GM19240 (cell line): ENCODE data around the gene UGT2A3.

ENCODE experiments used
- DNase-seq: peaks from one replicate; pipeline ENCODE4 v3.0.0; 2011; ENCODE audit warnings: low spot score; ENCODE audit not compliant: insufficient read length

UGT2A3 gene

DNA sequence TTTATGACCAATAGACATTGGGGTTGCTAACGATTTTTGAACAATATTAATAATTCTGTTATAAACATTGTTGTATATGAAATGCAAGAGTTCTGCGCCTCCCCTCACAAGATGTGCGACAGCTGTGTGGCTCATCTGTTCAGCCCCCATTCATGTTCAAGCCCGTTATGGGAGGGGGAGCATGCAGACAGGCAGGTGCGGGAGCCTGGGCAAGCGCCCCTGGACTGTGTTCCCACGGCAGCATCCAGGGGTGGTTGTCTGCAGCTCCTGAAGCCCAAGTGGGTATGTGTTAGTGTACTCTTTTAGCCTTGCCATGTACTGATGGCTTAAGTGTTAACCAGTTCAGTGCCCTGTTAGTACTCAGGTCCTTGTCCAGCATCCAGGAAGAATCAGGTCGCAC lies 34.6 kb downstream of the UGT2A3 start:
- no peak for DNase-seq

DNA sequence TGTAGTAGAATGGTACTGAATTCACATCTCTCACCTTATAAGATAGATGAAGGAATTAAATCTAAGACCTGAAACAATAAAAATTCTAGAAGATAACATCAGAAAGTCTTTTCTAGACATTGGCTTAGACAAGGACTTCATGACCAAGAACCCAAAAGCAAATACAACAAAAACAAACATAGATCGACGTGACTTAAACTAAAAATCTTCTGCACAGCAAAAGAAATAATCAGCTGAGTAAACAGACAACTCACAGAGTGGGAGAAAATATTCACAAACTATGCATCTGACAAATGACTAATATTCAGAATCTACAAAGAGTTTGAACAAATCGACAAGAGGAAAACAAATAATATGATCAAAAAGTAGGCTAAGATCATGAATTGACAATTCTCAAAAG lies 38.8 kb downstream of the UGT2A3 start:
- DNase-seq = no peak

DNA sequence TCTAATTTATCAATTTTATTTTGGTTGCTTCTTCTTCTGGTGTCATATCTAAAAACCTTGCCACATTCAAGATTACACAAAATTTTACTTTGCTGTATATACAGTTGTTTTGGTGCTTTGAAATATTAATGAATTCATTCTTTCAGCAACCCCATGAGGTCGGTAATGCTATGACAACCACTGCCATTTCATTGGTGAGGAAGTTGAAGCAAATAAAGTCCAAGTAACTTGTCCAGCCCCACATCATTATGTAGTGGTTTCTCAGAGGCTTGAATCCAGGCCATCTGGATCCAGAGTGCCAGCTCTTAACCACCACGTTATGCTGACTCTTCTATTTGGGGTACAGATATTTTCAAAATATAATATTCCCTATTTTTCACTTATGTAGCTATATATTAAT lies 42.2 kb downstream of the UGT2A3 start:
- no peak for DNase-seq

DNA sequence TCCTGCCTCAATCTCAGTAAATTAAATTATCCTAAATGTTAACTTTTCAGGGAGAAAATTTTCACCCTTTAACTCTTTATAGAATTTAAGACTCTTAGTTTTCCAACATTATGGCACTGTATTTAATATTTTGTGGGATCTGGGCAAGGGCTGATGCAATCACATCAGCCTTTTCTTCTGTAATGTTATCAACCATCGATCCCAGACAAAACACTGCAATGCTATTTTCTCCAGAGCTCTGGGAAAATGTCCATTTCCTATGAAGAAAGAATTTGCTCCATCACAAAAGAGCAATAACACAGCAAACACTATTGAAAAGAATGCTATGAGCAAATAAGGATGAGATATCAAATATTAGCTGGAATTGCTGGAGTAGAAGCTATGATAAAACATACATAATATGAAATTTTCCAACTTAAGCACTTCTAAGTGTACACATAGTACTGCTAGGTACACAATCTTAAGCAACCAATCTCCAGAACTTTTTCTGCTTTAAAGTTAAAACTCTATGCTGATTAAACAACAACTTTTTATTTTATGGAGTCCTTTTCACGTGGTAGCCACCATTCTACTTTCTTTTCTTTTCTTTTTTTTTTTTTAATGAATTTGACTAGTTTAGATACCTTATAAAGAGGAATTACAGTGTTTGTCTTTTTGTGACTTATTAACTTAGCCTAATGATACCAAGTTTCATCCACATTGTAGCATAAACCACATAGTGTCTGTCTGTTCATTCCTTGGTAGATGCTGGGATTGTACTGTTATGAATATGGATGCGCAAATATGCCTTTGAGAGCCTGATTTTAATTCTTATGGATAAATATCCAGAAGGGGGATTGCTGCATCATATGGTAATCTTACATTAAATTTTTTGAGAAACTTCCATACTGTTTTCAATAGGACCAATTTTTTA lies 43.6 kb downstream of the UGT2A3 start:
- DNase-seq = no peak

DNA sequence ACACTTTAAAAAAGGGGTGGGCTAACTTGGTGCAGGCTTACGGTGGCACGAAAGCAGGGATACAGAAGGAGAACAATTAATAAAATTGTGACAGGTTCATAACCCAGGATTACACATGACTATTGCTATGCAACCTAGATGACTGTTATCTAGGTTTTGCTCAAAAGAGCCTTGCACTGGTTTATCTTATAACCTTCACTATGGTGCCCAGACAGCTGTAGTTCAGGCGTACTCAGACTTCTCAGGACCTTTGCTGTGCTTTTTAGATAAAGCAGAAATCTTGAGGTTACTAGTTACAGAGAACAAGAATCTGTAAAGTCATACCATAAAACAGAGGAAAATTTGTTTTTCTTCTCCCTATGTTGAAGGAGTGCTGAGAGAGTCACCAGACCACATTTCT lies 44.4 kb downstream of the UGT2A3 start:
- no peak for DNase-seq

DNA sequence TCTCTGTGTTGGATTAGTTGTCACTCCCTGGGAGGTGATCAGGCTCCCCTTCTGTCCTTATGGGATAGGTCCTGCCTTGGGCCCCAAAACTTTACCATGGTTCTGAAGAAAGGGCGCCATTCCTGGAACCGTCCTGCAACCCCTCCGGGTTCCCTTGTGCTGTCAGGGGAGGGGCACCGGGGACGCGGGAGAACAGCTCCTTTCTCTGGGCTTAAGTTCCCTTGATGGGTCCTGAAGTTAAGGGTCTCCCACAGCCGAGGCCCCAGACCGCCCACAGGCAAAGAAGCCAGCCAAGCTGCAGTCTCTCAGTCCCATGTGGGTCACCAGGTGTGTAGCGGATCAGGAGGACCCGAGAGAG lies 44.8 kb downstream of the UGT2A3 start:
- no peak for DNase-seq

DNA sequence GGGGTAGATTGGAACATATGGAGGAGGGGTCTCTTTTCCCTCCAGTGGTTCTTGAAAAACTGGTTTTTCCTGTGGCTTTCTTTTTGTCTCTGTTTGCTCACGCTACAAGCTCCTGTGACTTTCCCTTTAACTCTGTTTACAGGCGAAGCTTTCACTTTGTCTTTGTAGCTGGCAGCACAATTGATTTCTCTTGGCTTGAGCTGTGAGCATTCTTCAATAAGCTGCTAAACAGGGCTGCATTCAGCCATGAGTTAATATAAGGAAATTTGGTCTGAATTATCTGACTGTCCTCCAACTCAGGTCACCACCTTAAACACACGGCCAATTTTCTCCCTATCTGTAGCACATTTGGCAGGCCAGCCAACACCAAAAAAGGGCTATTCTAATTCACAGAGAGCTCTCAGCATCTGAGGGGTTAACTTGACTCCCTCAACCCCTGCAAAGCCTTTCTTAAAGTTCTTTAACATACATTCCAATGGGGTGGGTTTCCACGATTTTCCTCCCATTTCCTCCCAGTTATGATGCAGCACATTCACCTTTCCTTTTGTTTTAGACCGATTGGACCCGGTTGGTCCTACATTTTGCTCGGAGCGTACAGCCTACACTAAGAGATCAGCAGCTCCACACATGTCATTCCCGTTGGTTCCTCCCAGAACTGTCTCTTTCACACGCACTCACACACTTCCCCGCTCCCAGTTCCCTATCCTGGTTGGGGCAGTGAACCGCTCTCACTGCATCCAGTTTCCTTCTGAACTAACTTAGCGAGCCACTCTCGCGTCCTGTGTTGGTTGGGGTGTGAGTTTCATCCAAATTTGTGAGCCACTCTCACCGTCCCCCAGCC lies 45.4 kb downstream of the UGT2A3 start:
- no peak for DNase-seq

DNA sequence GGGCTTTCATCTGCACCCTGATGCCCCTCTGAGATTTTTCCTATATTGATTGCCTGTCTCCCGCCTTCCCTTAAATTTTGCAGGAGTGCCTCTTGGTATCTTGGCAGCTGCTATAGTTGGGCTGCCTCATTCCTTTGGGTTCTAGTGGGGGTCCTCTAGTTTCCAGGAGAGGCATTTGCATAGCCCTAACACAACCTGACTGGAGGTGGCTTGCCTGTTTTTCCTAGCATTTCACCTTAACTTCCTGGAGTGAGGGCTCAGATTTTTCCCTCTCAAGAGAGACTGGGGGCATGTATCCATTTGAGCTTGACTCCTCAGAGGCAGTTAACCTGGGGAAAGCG lies 46.0 kb downstream of the UGT2A3 start:
- no peak for DNase-seq

DNA sequence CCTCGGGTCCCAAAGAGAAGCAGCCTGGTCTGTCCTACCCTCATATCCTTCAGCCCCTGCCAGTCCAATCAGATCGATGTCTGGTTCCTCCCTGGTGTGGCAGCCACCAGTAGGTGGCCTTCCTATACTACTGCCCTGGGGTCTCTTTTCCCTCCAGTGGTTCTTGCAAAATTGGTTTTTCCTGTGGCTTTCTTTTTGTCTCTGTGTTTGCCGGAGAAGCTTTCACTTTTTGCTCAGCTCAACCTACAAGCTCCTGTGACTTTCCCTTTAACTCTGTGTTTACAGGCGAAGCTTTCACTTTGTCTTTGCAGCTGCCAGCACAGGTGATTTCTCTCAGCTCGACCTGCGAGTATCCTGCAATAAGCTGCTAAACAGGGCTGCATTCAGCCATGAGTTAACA lies 46.8 kb downstream of the UGT2A3 start:
- DNase-seq = no peak

DNA sequence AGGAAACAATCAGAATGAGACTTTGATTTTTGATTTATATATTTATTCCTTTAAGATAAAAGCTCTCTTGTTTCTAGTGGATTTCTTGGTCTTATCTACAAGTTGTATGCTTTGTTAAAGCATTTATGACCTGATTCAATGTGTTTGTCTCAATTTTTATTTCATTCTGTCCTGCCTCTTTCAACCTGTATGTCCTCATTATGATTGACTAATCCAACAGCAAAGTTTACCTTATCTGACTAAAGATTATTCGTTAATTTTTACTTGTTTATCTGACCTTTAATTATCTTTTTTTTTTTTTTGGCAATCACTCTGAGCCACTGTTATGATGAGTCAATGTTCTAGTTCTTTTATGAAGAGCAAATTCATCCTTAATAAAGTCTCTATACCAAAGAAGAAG lies 54.9 kb downstream of the UGT2A3 start:
- no peak for DNase-seq

DNA sequence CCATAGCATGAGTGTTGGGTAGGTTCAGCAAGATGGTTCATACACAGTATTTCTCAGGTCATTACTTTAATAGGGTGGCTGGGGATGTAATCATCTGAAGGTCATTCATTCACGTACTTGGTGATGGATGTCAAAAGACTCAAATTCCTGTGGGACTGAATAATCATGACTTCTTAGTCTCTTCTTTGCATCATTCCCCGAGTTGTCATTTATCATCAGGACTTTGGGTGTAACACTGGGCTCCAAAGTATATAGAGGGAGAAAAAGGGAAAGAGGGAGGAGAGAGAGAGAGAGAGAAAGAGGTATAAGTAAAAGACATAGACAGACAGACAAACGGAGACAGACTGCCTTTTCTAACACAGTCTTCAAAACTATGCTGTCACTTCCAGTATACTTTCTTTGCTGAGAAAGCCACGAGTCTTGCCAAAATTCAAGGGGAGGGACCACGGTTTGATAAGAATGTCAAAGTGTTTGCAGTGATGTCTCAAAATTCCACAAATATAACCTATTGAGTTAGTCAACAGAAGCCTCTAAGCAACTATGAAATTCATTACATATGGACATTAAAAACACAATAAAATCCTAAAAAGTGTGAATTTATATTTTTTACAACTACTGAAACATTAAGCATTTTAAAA lies 55.9 kb downstream of the UGT2A3 start:
- DNase-seq = no peak

DNA sequence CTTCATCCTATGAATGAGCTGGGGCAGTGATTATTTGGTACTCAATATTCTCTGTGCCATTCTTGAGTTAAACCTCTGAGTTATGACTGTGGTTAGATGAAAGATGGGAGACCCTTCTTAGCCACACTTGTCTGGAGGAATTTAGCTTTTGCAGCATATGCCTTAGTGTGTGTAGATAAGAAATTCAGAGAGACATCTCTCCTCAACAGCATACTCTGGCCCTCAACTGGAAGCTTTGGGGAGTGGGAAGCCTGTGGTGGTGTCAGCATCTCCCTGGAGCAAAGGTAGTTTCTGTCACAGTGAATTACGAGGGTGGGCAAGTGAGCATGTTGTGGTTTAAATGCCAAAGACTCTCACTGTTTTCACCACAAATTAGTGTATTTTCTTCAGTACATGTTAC lies 58.7 kb downstream of the UGT2A3 start:
- no peak for DNase-seq

DNA sequence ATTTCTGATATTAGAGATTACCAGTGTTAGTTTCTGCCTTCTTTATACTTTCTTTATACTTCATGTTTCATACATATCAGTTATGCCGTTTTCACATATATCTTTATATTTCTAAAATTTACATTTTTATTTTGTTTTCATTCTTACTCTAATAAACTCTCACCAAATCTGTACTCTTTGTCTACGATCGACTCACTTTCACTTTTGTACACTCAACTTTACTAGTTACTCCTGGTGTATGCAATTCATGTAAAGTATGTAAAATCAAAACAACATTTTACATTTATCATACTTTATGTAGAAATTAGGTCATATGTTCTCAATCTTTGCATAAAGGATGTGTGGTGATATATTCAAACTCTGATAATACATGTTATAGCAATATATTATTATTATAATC lies 59.9 kb downstream of the UGT2A3 start:
- DNase-seq = no peak

DNA sequence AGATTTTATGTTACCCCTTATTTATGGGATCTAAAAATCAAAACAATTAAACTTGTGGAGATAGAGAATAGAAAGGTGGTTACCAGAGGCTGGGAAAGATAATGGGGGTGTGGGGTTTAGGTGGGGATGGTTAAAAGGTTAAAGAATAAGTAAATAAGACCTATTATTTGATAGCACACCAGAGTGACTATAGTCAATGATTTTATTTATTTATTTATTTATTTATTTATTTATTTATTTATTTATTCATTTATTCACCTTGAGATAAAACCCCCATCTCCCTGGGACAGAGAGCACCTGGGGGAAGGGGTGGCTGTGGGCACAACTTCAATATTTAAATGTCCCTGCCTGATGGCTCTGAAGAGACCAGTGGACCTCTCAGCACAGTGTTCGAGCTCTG lies 66.1 kb downstream of the UGT2A3 start:
- DNase-seq = no peak

DNA sequence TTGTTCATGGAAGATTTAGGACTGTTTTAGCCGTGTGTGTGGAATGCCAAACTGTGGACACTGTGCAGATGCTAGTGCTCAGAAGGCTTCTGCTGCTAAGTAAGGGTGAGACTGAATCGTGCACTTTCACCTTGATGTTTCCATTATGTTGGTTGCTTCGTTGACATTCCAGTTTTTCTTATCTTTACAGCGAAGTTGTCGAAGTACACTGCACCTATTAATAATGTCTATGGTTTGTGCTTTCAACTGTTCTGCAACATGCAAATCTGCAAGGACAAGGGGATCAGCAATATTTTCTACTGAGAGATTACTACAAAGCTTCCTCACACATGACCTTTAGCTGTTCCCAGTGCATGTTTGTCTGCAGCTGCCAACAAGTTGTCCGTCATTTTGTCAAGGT lies 67.7 kb downstream of the UGT2A3 start:
- DNase-seq = no peak
